GM12878 (cell line): Measurements from ENCODE around the gene C2orf92. TPM values are rescaled to one million over a fixed set of nuclear protein-coding genes. Genes with fewer than 3 reads are reported as not detected.

Source experiments
- ATAC-seq: fragments of 200-7000 bp; cut with Tn5 transposase; 3 replicates; pipeline ENCODE4 v1.9.1; 2020; ENCODE audit warnings: mild to moderate bottlenecking, moderate library complexity
- BruUV-seq: library from RNA; stranded (reverse); fragments of 400-500 nt; replicated peaks from 2 replicates; lab custom pipeline; 2021; lab: Mats Ljungman, UMichigan
- CTCF ChIA-PET: fragments of 300-600 bp; sonication (Branson Sonifier 250); formaldehyde crosslinking; extraction: SDS; loops from one replicate; lab custom pipeline; 2021; ENCODE audit warnings: inconsistent platforms; lab: Yijun Ruan, JAX
- POLR2A ChIA-PET: fragments of 350-600 bp; formaldehyde crosslinking; extraction: SDS; loops from one replicate; lab custom pipeline; 2021; ENCODE audit warnings: inconsistent platforms; lab: Charles Lee
- RAD21 ChIA-PET: fragments of 300-600 bp; sonication (Branson Sonifier 250); formaldehyde crosslinking; loops from one replicate; lab custom pipeline; 2023; ENCODE audit warnings: antibody characterized with exemption; ENCODE audit not compliant: unreplicated experiment; lab: Charles Lee
- SMC1A ChIA-PET: fragments of 300-600 bp; sonication (Branson Sonifier 250); formaldehyde crosslinking; loops from one replicate; lab custom pipeline; 2023; ENCODE audit not compliant: unreplicated experiment, uncharacterized antibody; lab: Charles Lee
- DNase-seq: peaks from one replicate; pipeline ENCODE4 v3.0.0-alpha.2; 2011; ENCODE audit warnings: low read depth, low spot score
- FAIRE-seq: peaks from 3 replicates; lab custom pipeline; 2011; peaks lifted over from hg19 to GRCh38; lab: Jason Lieb, UNC
- H2AFZ ChIP-seq: 2 replicates; pipeline ENCODE4 v1.6.0; 2011; ENCODE audit warnings: low read depth, low read length, control low read depth; ENCODE audit not compliant: control insufficient read depth
- H3K27ac ChIP-seq: 2 replicates; pipeline ENCODE4 v1.5.1; 2011; ENCODE audit warnings: control low read depth; ENCODE audit not compliant: control insufficient read depth, insufficient read depth
- H3K27me3 ChIP-seq, 2 experiments: replicated peaks in 1 of 2; 2 replicates each; pipeline versions ENCODE4 v1.6.0 to v1.6.1; 2011; ENCODE audit warnings: low read length in 1 of 2; ENCODE audit not compliant: control insufficient read depth in 2 of 2, insufficient read depth in 2 of 2
- H3K36me3 ChIP-seq, 2 experiments: 2 replicates each; pipeline ENCODE4 v1.5.1; 2011; ENCODE audit warnings: low read length in 1 of 2; ENCODE audit not compliant: control insufficient read depth in 2 of 2, insufficient read depth in 2 of 2
- H3K4me1 ChIP-seq: 2 replicates; pipeline ENCODE4 v1.6.1; 2011; ENCODE audit warnings: mild to moderate bottlenecking, low read length, moderate library complexity, mixed read lengths; ENCODE audit not compliant: control insufficient read depth, insufficient read depth
- H3K4me2 ChIP-seq: 2 replicates; pipeline ENCODE4 v1.6.0; 2011; ENCODE audit warnings: control low read depth; ENCODE audit not compliant: control insufficient read depth, insufficient read depth
- H3K4me3 ChIP-seq: fragments of 200-600 bp; sonication (generic); 2 replicates; pipeline ENCODE4 v1.5.1; 2016
- H3K79me2 ChIP-seq: 2 replicates; pipeline ENCODE4 v1.6.0; 2011; ENCODE audit warnings: low read length; ENCODE audit not compliant: control insufficient read depth, insufficient read depth
- H3K9ac ChIP-seq: 2 replicates; pipeline ENCODE4 v1.8.0; 2011; ENCODE audit warnings: low read length, control low read depth, mixed read lengths; ENCODE audit not compliant: control insufficient read depth, insufficient read depth
- H3K9me3 ChIP-seq: replicated peaks from 3 replicates; pipeline ENCODE4 v1.5.1; 2011; ENCODE audit warnings: mild to moderate bottlenecking, low read length; ENCODE audit not compliant: control insufficient read depth, insufficient read depth
- H4K20me1 ChIP-seq: 2 replicates; pipeline ENCODE4 v1.6.0; 2011; ENCODE audit not compliant: control insufficient read depth, insufficient read depth
- BCL11A ChIP-seq: IDR thresholded peaks from 2 replicates; pipeline ENCODE4 v1.6.1; 2011; ENCODE audit warnings: low read depth, low read length
- CTCF ChIP-seq, 3 experiments: IDR thresholded peaks in 2 of 3; conservative IDR thresholded peaks in 1 of 3; 2 replicates each; pipeline ENCODE4 v1.5.1; 2011; ENCODE audit warnings: low read depth in 3 of 3, low read length in 3 of 3, mild to moderate bottlenecking in 3 of 3, control low read depth in 2 of 3, moderate library complexity in 2 of 3, inconsistent platforms in 1 of 3, mixed read lengths in 1 of 3; ENCODE audit not compliant: control insufficient read depth in 2 of 3, insufficient read depth in 1 of 3; ENCODE audit errors: extremely low read depth in 1 of 3
- E2F8 ChIP-seq: fragments of 450-650 bp; IDR thresholded peaks from 2 replicates; pipeline ENCODE4 v1.6.1; 2018; ENCODE audit warnings: mild to moderate bottlenecking, low read depth, moderate library complexity; ENCODE audit not compliant: partially characterized antibody
- FOS ChIP-seq: IDR thresholded peaks from 3 replicates; pipeline ENCODE4 v1.6.1; 2011; ENCODE audit warnings: borderline replicate concordance; ENCODE audit not compliant: insufficient read length; ENCODE audit errors: extremely low read depth
- GATAD2B ChIP-seq: fragments of 450-650 bp; conservative IDR thresholded peaks from 2 replicates; pipeline ENCODE4 v1.6.1; 2017; ENCODE audit warnings: low read depth, mild to moderate bottlenecking, moderate library complexity
- HDAC6 ChIP-seq: fragments of 200-600 bp; sonication (generic); IDR thresholded peaks from one replicate; pipeline ENCODE4 v1.8.0; 2017; ENCODE audit warnings: antibody characterized with exemption; ENCODE audit not compliant: unreplicated experiment
- MYB ChIP-seq: fragments of 150-350 bp; IDR thresholded peaks from 2 replicates; pipeline ENCODE4 v1.6.1; 2014; ENCODE audit warnings: mild to moderate bottlenecking, low read depth, low read length, borderline replicate concordance
- NRF1 ChIP-seq: conservative IDR thresholded peaks from 2 replicates; pipeline ENCODE4 v1.6.1; 2011; ENCODE audit warnings: mild to moderate bottlenecking, low read depth, low read length, improper control_type of control experiment
- RAD21 ChIP-seq: IDR thresholded peaks from 2 replicates; pipeline ENCODE4 v1.6.1; 2011; ENCODE audit warnings: mild to moderate bottlenecking, low read depth, low read length, moderate library complexity; ENCODE audit not compliant: insufficient read depth
- RBBP5 ChIP-seq: fragments of 200-600 bp; sonication (generic); conservative IDR thresholded peaks from 2 replicates; pipeline ENCODE4 v1.6.1; 2016
- RFX5 ChIP-seq: IDR thresholded peaks from 2 replicates; pipeline ENCODE4 v1.6.1; 2011; ENCODE audit warnings: low read depth, low read length, improper control_type of control experiment
- SMC3 ChIP-seq: IDR thresholded peaks from 2 replicates; pipeline ENCODE4 v1.6.1; 2011; ENCODE audit warnings: low read length, improper control_type of control experiment, borderline replicate concordance
- TAF1 ChIP-seq: IDR thresholded peaks from 2 replicates; pipeline ENCODE4 v1.6.1; 2011; ENCODE audit warnings: mild to moderate bottlenecking, low read depth, low read length, borderline replicate concordance
- TBL1XR1 ChIP-seq: IDR thresholded peaks from 2 replicates; pipeline ENCODE4 v1.6.1; 2012; ENCODE audit warnings: low read depth, low read length, improper control_type of control experiment
- WGBS: methylation state at CpG from one replicate; pipeline ENCODE4 v1.1.6; 2016; ENCODE audit warnings: low lambda C conversion rate; ENCODE audit not compliant: insufficient replicate concordance, insufficient coverage; ENCODE audit errors: missing lambda C conversion rate; 5-methylcytosine and 5-hydroxymethylcytosine counted together
- in situ Hi-C: fragments of 300-500 bp; cut with MboI; formaldehyde crosslinking; loops from 9 replicates; pipeline ENCODE4 v1.14.3; 2018; ENCODE audit warnings: mixed read lengths
- intact Hi-C: fragments of 100-400 bp; cut with micrococcal nuclease; formaldehyde crosslinking; loops from one replicate; pipeline ENCODE4 v1.14.2; 2022; ENCODE audit not compliant: unreplicated experiment
- polyA plus RNA-seq, 11 experiments: library from polyadenylated mRNA; depleted of rRNA in 4 of 11; unstranded in 6 of 11; stranded (reverse) in 5 of 11; fragments of >200 nt; fragmentation: Nextera tagmentation in 4 of 11; fragmentation: Illumina TruSeq in 1 of 11; extraction: Ambion mirVana in 4 of 11; extraction: Trizol in 1 of 11; gene quantifications; 1 replicate in 1 of 11; 2 replicates in 10 of 11; pipeline versions ENCODE4 v1.2.1 to v1.2.3, GENCODE V29; 2011 to 2016; ENCODE audit warnings: inconsistent platforms in 2 of 11, missing spikeins in 2 of 11, low read depth in 1 of 11
- total RNA-seq, 4 experiments: library from RNA; depleted of rRNA in 3 of 4; stranded (reverse); fragments of >200 nt in 3 of 4; fragmentation: Illumina TruSeq in 1 of 4; extraction: Trizol in 1 of 4; gene quantifications; 2 replicates each; pipeline versions ENCODE4 v1.2.1 to v1.2.3, GENCODE V29; 2013 to 2021

Gene C2orf92
- total and polyA plus RNA-seq, 10 of the 15 experiments (the other 5 are each of a cell fraction or from before 2014, with no cell fraction given), result 0.40 to 10.1 (median 3.7) TPM

GRCh38 chr2:97699765-97700444 is 30.4 kb downstream of the C2orf92 start:
- no peaks in the 10 kb centered on the region for H3K9me3 ChIP-seq
- H3K79me2 ChIP-seq, result no peaks in the 10 kb centered on the region
- CTCF ChIA-PET, result interaction anchor here (0.7 to 7.8 kb wide), 36 partner anchors 8 to 756 kb away, joined by 3 to 168 read pairs (median 4); partner anchors contain the start of genes ACTR1B and ANKRD36B
- FAIRE-seq (peak; percentile 97), ATAC-seq (peak; percentile 91), DNase-seq (no peak)
- no peaks in the 10 kb centered on the region for H4K20me1 ChIP-seq
- in situ Hi-C loops, result loop anchor here (5.0 to 10.0 kb wide), 3 partner anchors 113 to 1635 kb away; partner anchors contain the start of gene ANKRD36B
- H3K4me1 ChIP-seq, result no peaks in the 10 kb centered on the region; the same call in 1 of the 2 replicates
- H2AFZ ChIP-seq, result no peak overlapping the region
- 40% methylated on average over 11 of the region's 11 CpGs for WGBS
- POLR2A ChIA-PET, result interaction anchor here (0.6 to 0.9 kb wide), 3 partner anchors 11 to 110 kb away, joined by 3 read pairs; partner anchors contain the start of gene ANKRD36B
- SMC1A ChIA-PET, result interaction anchor here (0.7 to 6.2 kb wide), 15 partner anchors 9 to 686 kb away, joined by 3 to 81 read pairs (median 6); partner anchors contain the start of genes ACTR1B and ANKRD36B
- H3K27me3 ChIP-seq, result no peaks in the 10 kb centered on the region
- no peak overlapping the region for H3K4me3 ChIP-seq
- no TSS peak for BruUV-seq
- H3K36me3 ChIP-seq, result no peaks in the 10 kb centered on the region
- TF ChIP-seq BCL11A, result no peak
- TF ChIP-seq MYB, result no peak
- TF ChIP-seq E2F8, result no peak
- TF ChIP-seq RFX5, result 0 out of 2 replicates have a peak, but pooled peaks have one; percentile 46
- no peak for TF ChIP-seq HDAC6
- TF ChIP-seq TAF1, result no peak
- no peak for TF ChIP-seq NRF1
- TF ChIP-seq SMC3, result peak; percentile 74
- TF ChIP-seq FOS, result no peak
- peak; percentile 58 to 78 (median 72) for TF ChIP-seq CTCF (IDR thresholded peaks at IDR 0.05 in 2 of 3, conservative IDR thresholded peaks at IDR 0.05 in 1 of 3; ENCODE audit: control insufficient read depth in 2 of 3, extremely low read depth in 1 of 3, insufficient read depth in 1 of 3, low read depth in 3 of 3, low read length in 3 of 3)
- TF ChIP-seq RBBP5, result no peak
- no peak for TF ChIP-seq TBL1XR1
- peak; percentile 58 for TF ChIP-seq RAD21
- TF ChIP-seq GATAD2B, result no peak
- no peak overlapping the region for H3K4me2 ChIP-seq
- no peak overlapping the region for H3K9ac ChIP-seq
- RAD21 ChIA-PET, result interaction anchor here (1.3 to 5.9 kb wide), 8 partner anchors 9 to 1637 kb away, joined by 4 to 106 read pairs (median 21); partner anchors contain the start of genes ACTR1B and COX5B
- no peak overlapping the region for H3K27ac ChIP-seq
- intact Hi-C loops, result loop anchor here (2.0 to 10.0 kb wide), 3 partner anchors 49 to 485 kb away; partner anchors contain the start of gene COX5B
